SK-N-SH treated with all-trans-retinoic acid at 6 μM for 48 hours (cell line): ENCODE data around the gene TBC1D4.
A peak's percentile ranks its signal among the peaks of the same experiment; 100 is the strongest.

Experiments
- ATAC-seq: fragments of 200-7000 bp; cut with Tn5 transposase; 3 replicates; pipeline ENCODE4 v1.9.1; 2020; ENCODE audit warnings: mild to moderate bottlenecking, moderate library complexity
- BACH2 ChIP-seq: fragments of 250-450 bp; sonication (Bioruptor Pico); IDR thresholded peaks from 2 replicates; pipeline ENCODE4 v1.9.0; 2021; ENCODE audit warnings: mild to moderate bottlenecking, borderline replicate concordance
- CREB5 ChIP-seq: fragments of 250-450 bp; sonication (Bioruptor Pico); IDR thresholded peaks from 2 replicates; pipeline ENCODE4 v1.5.1; 2020; ENCODE audit warnings: low read depth, mild to moderate bottlenecking, moderate library complexity
- CSDC2 ChIP-seq: fragments of 250-450 bp; sonication (Bioruptor Pico); IDR thresholded peaks from 2 replicates; pipeline ENCODE4 v1.5.0; 2020; ENCODE audit warnings: mild to moderate bottlenecking, moderate library complexity
- CSRNP3 ChIP-seq: fragments of 250-450 bp; sonication (Bioruptor Pico); IDR thresholded peaks from 2 replicates; pipeline ENCODE4 v1.5.1; 2021; ENCODE audit warnings: mild to moderate bottlenecking, moderate library complexity
- ESRRG ChIP-seq: fragments of 250-450 bp; sonication (Bioruptor Pico); IDR thresholded peaks from 2 replicates; pipeline ENCODE4 v1.6.1; 2021; ENCODE audit warnings: mild to moderate bottlenecking
- GLIS3 ChIP-seq: fragments of 250-450 bp; sonication (Bioruptor Pico); IDR thresholded peaks from 2 replicates; pipeline ENCODE4 v1.5.0; 2020; ENCODE audit warnings: mild to moderate bottlenecking, moderate library complexity
- ISL1 ChIP-seq: fragments of 250-450 bp; sonication (Bioruptor Pico); IDR thresholded peaks from 2 replicates; pipeline ENCODE4 v2.1.2; 2022; ENCODE audit warnings: mild to moderate bottlenecking, moderate library complexity
- OSR1 ChIP-seq: fragments of 250-450 bp; sonication (Bioruptor Pico); IDR thresholded peaks from 2 replicates; pipeline ENCODE4 v1.8.0; 2022; ENCODE audit warnings: moderate library complexity, mild to moderate bottlenecking, inconsistent platforms
- PATZ1 ChIP-seq: fragments of 250-450 bp; sonication (Bioruptor Pico); IDR thresholded peaks from 2 replicates; pipeline ENCODE4 v1.8.0; 2020; ENCODE audit warnings: mild to moderate bottlenecking, moderate library complexity, borderline replicate concordance
- POU6F1 ChIP-seq: fragments of 250-450 bp; sonication (Bioruptor Pico); IDR thresholded peaks from 2 replicates; pipeline ENCODE4 v1.8.0; 2021; ENCODE audit warnings: low read depth, mild to moderate bottlenecking, moderate library complexity, borderline replicate concordance
- PPARA ChIP-seq: fragments of 250-450 bp; sonication (Bioruptor Pico); IDR thresholded peaks from 2 replicates; pipeline ENCODE4 v1.5.0; 2020; ENCODE audit warnings: mild to moderate bottlenecking, borderline replicate concordance
- RARB ChIP-seq: fragments of 250-450 bp; sonication (Bioruptor Pico); IDR thresholded peaks from 2 replicates; pipeline ENCODE4 v1.8.0; 2021; ENCODE audit warnings: mild to moderate bottlenecking, moderate library complexity
- SNAI2 ChIP-seq: fragments of 250-450 bp; sonication (Bioruptor Pico); IDR thresholded peaks from 2 replicates; pipeline ENCODE4 v1.5.0; 2020; ENCODE audit warnings: mild to moderate bottlenecking, moderate library complexity
- TCF4 ChIP-seq: fragments of 250-450 bp; sonication (Bioruptor Pico); IDR thresholded peaks from 2 replicates; pipeline ENCODE4 v1.8.0; 2021; ENCODE audit warnings: mild to moderate bottlenecking, moderate library complexity, borderline replicate concordance
- TOX ChIP-seq: fragments of 250-450 bp; sonication (Bioruptor Pico); IDR thresholded peaks from 2 replicates; pipeline ENCODE4 v1.8.0; 2021; ENCODE audit warnings: mild to moderate bottlenecking, moderate library complexity, borderline replicate concordance
- TSHZ2 ChIP-seq: fragments of 250-450 bp; sonication (Bioruptor Pico); IDR thresholded peaks from 2 replicates; pipeline ENCODE4 v1.5.0; 2020; ENCODE audit warnings: mild to moderate bottlenecking, moderate library complexity
- ZFP3 ChIP-seq: fragments of 250-450 bp; sonication (Bioruptor Pico); IDR thresholded peaks from 2 replicates; pipeline ENCODE4 v1.5.0; 2020; ENCODE audit warnings: mild to moderate bottlenecking, moderate library complexity
- ZFP30 ChIP-seq: fragments of 450-650 bp; formaldehyde crosslinking; IDR thresholded peaks from 2 replicates; pipeline ENCODE4 v1.5.0; 2022; ENCODE audit warnings: mild to moderate bottlenecking, moderate library complexity
- ZNF565 ChIP-seq: fragments of 450-650 bp; formaldehyde crosslinking; conservative IDR thresholded peaks from 2 replicates; pipeline ENCODE4 v1.5.0; 2020; ENCODE audit warnings: low read depth, mild to moderate bottlenecking, moderate library complexity
- ZNF70 ChIP-seq: fragments of 450-650 bp; formaldehyde crosslinking; IDR thresholded peaks from 2 replicates; pipeline ENCODE4 v1.5.0; 2020; ENCODE audit warnings: mild to moderate bottlenecking, moderate library complexity
- ZNF8 ChIP-seq: fragments of 450-650 bp; formaldehyde crosslinking; IDR thresholded peaks from 2 replicates; pipeline ENCODE4 v1.5.0; 2020; ENCODE audit warnings: mild to moderate bottlenecking, moderate library complexity

The TBC1D4 gene

GRCh38 chr13:75480671-75481175, 1.2 kb downstream of the TBC1D4 start:
- ATAC-seq, result peak; percentile 5
- TF ChIP-seq ZNF8 (CRISPR knock-in tag), result no peak
- 0 out of 2 replicates have a peak, but pooled peaks have one; percentile 15 for TF ChIP-seq TSHZ2 (CRISPR knock-in tag)
- TF ChIP-seq, all 23 proteins: peak for 1

GRCh38 chr13:75479102-75479740, 2.7 kb downstream of the TBC1D4 start:
- TF ChIP-seq BACH2 (CRISPR knock-in tag) (no peak), RARB (CRISPR knock-in tag) (no peak), CREB5 (CRISPR knock-in tag) (no peak), OSR1 (no peak), CSDC2 (CRISPR knock-in tag) (no peak), ZFP3 (CRISPR knock-in tag) (no peak), POU6F1 (no peak), GLIS3 (no peak), TCF4 (CRISPR knock-in tag) (no peak), ZNF70 (CRISPR knock-in tag) (no peak), ZNF565 (CRISPR knock-in tag) (no peak), ZNF8 (CRISPR knock-in tag) (no peak), PPARA (CRISPR knock-in tag) (no peak), PATZ1 (CRISPR knock-in tag) (no peak), TOX (no peak), ESRRG (no peak), ISL1 (CRISPR knock-in tag) (no peak), SNAI2 (CRISPR knock-in tag) (no peak)
- TF ChIP-seq, all 23 proteins: peak for 0
- no peak for ATAC-seq

- ATAC-seq, result no peak
- TF ChIP-seq TCF4 (CRISPR knock-in tag) (no peak), ZFP30 (CRISPR knock-in tag) (no peak), ZFP3 (CRISPR knock-in tag) (no peak), SNAI2 (CRISPR knock-in tag) (no peak), CSDC2 (CRISPR knock-in tag) (no peak), PPARA (CRISPR knock-in tag) (no peak), CSRNP3 (CRISPR knock-in tag) (no peak), OSR1 (no peak), ZNF8 (CRISPR knock-in tag) (no peak), ZNF565 (CRISPR knock-in tag) (no peak), TSHZ2 (CRISPR knock-in tag) (no peak), BACH2 (CRISPR knock-in tag) (no peak), ESRRG (no peak), TOX (no peak)
Observed at GRCh38 chr13:75478659-75479058, 3.3 kb downstream of the TBC1D4 start.
